A549 (cell line): ENCODE data around the gene CUX1. TPM values are rescaled to one million over a fixed set of nuclear protein-coding genes. Genes with fewer than 3 reads are reported as not detected.
A peak's percentile ranks its signal among the peaks of the same experiment; 100 is the strongest.

Source experiments
- ATAC-seq, 2 experiments: fragments of 200-7000 bp in 1 of 2; fragments of >200 bp in 1 of 2; cut with Nextera tagmentation in 1 of 2; cut with Tn5 transposase in 1 of 2; 3 replicates each; pipeline versions ENCODE4 v1.8.0 to v1.9.1; 2018 to 2020; ENCODE audit warnings: mild to moderate bottlenecking in 1 of 2, moderate library complexity in 1 of 2
- CTCF ChIA-PET: fragments of 300-600 bp; sonication (Branson Sonifier 250); formaldehyde crosslinking; extraction: SDS; loops from one replicate; lab custom pipeline; 2021; ENCODE audit warnings: antibody characterized with exemption, inconsistent platforms; lab: Yijun Ruan, JAX
- POLR2A ChIA-PET: fragments of 350-600 bp; formaldehyde crosslinking; extraction: SDS; loops from one replicate; lab custom pipeline; 2021; ENCODE audit warnings: antibody characterized with exemption, inconsistent platforms; lab: Yijun Ruan, JAX
- DNase-seq, 2 experiments: peaks; one replicate each; pipeline versions ENCODE4 v3.0.0 to v3.0.0-alpha.2; 2011 to 2016; ENCODE audit warnings: low read depth in 1 of 2, low spot score in 1 of 2
- FAIRE-seq: peaks from 2 replicates; lab custom pipeline; 2011; peaks lifted over from hg19 to GRCh38; lab: Jason Lieb, UNC
- H3K27ac ChIP-seq, 2 experiments: fragments of >200 bp; sonication (Bioruptor Twin); formaldehyde crosslinking; 3 replicates each; pipeline ENCODE4 v1.5.1; 2016 to 2017
- H3K4me1 ChIP-seq: fragments of >200 bp; sonication (Bioruptor Twin); formaldehyde crosslinking; 3 replicates; pipeline ENCODE4 v1.6.1; 2016
- H3K4me2 ChIP-seq: fragments of >200 bp; sonication (Bioruptor Twin); formaldehyde crosslinking; 3 replicates; pipeline ENCODE4 v1.6.1; 2016
- H3K4me3 ChIP-seq: fragments of >200 bp; sonication (Bioruptor Twin); formaldehyde crosslinking; 3 replicates; pipeline ENCODE4 v1.5.1; 2016
- H3K9me3 ChIP-seq: fragments of >200 bp; sonication (Bioruptor Twin); formaldehyde crosslinking; 3 replicates; pipeline ENCODE4 v1.6.1; 2016
- CEBPB ChIP-seq, 2 experiments: fragments of >200 bp in 1 of 2; sonication (Bioruptor Twin) in 1 of 2; formaldehyde crosslinking in 1 of 2; IDR thresholded peaks; 2 replicates each; pipeline ENCODE4 v1.6.1; 2012 to 2016
- CHD2 ChIP-seq: fragments of 150-350 bp; IDR thresholded peaks from 2 replicates; pipeline ENCODE4 v1.6.1; 2014; ENCODE audit warnings: low read length; ENCODE audit not compliant: partially characterized antibody
- E2F6 ChIP-seq: IDR thresholded peaks from 2 replicates; pipeline ENCODE4 v1.6.1; 2012; ENCODE audit warnings: low read depth, borderline replicate concordance
- EHF ChIP-seq: fragments of 250-450 bp; sonication (Bioruptor Pico); IDR thresholded peaks from 2 replicates; pipeline ENCODE4 v1.5.0; 2020; ENCODE audit warnings: mild to moderate bottlenecking
- ESRRA ChIP-seq: fragments of 150-350 bp; IDR thresholded peaks from 2 replicates; pipeline ENCODE4 v1.6.1; 2014; ENCODE audit warnings: mild to moderate bottlenecking, low read length, borderline replicate concordance
- FOSL2 ChIP-seq, 2 experiments: fragments of 450-650 bp in 1 of 2; fragments of >200 bp in 1 of 2; sonication (Bioruptor Twin) in 1 of 2; formaldehyde crosslinking; IDR thresholded peaks; 2 replicates each; pipeline versions ENCODE4 v1.5.0 to v1.6.1; 2016 to 2020; ENCODE audit warnings: mild to moderate bottlenecking in 1 of 2, moderate library complexity in 1 of 2
- FOXS1 ChIP-seq: fragments of 250-450 bp; sonication (Bioruptor Pico); IDR thresholded peaks from 2 replicates; pipeline ENCODE4 v1.5.0; 2020; ENCODE audit warnings: mild to moderate bottlenecking, moderate library complexity
- HEYL ChIP-seq: fragments of 250-450 bp; sonication (Bioruptor Pico); IDR thresholded peaks from 2 replicates; pipeline ENCODE4 v1.8.0; 2021; ENCODE audit warnings: mild to moderate bottlenecking, moderate library complexity
- HMGXB4 ChIP-seq: fragments of 250-450 bp; sonication (Bioruptor Pico); IDR thresholded peaks from 2 replicates; pipeline ENCODE4 v1.5.0; 2021; ENCODE audit warnings: mild to moderate bottlenecking, moderate library complexity, borderline replicate concordance
- HOXB13 ChIP-seq: fragments of 250-450 bp; sonication (Bioruptor Pico); IDR thresholded peaks from 2 replicates; pipeline ENCODE4 v1.5.0; 2020; ENCODE audit warnings: low read depth, mild to moderate bottlenecking, moderate library complexity
- HOXB5 ChIP-seq: fragments of 250-450 bp; sonication (Bioruptor Pico); IDR thresholded peaks from 2 replicates; pipeline ENCODE4 v1.5.0; 2020; ENCODE audit warnings: mild to moderate bottlenecking, moderate library complexity
- JUN ChIP-seq, 2 experiments: fragments of >200 bp; sonication (Bioruptor Twin); formaldehyde crosslinking; IDR thresholded peaks; 2 replicates in 1 of 2; 3 replicates in 1 of 2; pipeline ENCODE4 v1.6.1; 2016 to 2017
- JUNB ChIP-seq: fragments of >200 bp; sonication (Bioruptor Twin); formaldehyde crosslinking; IDR thresholded peaks from 2 replicates; pipeline ENCODE4 v1.6.1; 2016
- KDM1A ChIP-seq: fragments of 200-600 bp; sonication (generic); IDR thresholded peaks from 2 replicates; pipeline ENCODE4 v1.6.1; 2016; ENCODE audit warnings: low read depth, mild to moderate bottlenecking
- KDM5A ChIP-seq: fragments of 200-600 bp; sonication (generic); IDR thresholded peaks from 2 replicates; pipeline ENCODE4 v1.6.1; 2016; ENCODE audit warnings: antibody characterized with exemption, mild to moderate bottlenecking
- MAZ ChIP-seq: fragments of 150-350 bp; IDR thresholded peaks from 2 replicates; pipeline ENCODE4 v1.6.1; 2014; ENCODE audit warnings: antibody characterized with exemption, low read depth, low read length, borderline replicate concordance
- NFE2L2 ChIP-seq: fragments of 150-350 bp; conservative IDR thresholded peaks from 2 replicates; pipeline ENCODE4 v1.6.1; 2014; ENCODE audit warnings: low read length
- PBX3 ChIP-seq: IDR thresholded peaks from 2 replicates; pipeline ENCODE4 v1.6.1; 2012
- POLR2AphosphoS2 ChIP-seq: conservative IDR thresholded peaks from 2 replicates; pipeline ENCODE4 v1.6.1; 2012; ENCODE audit warnings: low read length, improper control_type of control experiment, inconsistent platforms
- RAD21 ChIP-seq, 2 experiments: fragments of >200 bp in 1 of 2; sonication (Bioruptor Twin) in 1 of 2; formaldehyde crosslinking in 1 of 2; IDR thresholded peaks in 1 of 2; conservative IDR thresholded peaks in 1 of 2; 2 replicates in 1 of 2; 3 replicates in 1 of 2; pipeline ENCODE4 v1.6.1; 2012 to 2018; ENCODE audit warnings: inconsistent platforms in 1 of 2
- ZFP36 ChIP-seq: fragments of 450-650 bp; IDR thresholded peaks from 2 replicates; pipeline ENCODE4 v1.6.1; 2014; ENCODE audit warnings: borderline replicate concordance; ENCODE audit not compliant: partially characterized antibody
- ZSCAN20 ChIP-seq: fragments of 250-450 bp; sonication (Bioruptor Pico); IDR thresholded peaks from 2 replicates; pipeline ENCODE4 v1.8.0; 2022; ENCODE audit warnings: mild to moderate bottlenecking, moderate library complexity
- WGBS: methylation state at CpG from one replicate; pipeline ENCODE4 v1.1.6; 2017; ENCODE audit errors: missing lambda C conversion rate; 5-methylcytosine and 5-hydroxymethylcytosine counted together
- polyA plus RNA-seq, 4 experiments: library from polyadenylated mRNA; depleted of rRNA in 3 of 4; stranded (reverse); fragments of >200 nt; fragmentation: RNase III in 1 of 4; extraction: RNeasy Plus Mini Kit Qiagen cat#74134 plus additional on column Dnase treatment in 1 of 4; gene quantifications; 2 replicates in 3 of 4; 3 replicates in 1 of 4; pipeline ENCODE4 v1.2.3, GENCODE V29; 2011 to 2017

Gene CUX1
- polyA plus RNA-seq, 2 of the 4 experiments (the other 2 are of a cell fraction), result 32.7 to 33.4 TPM

- TF ChIP-seq E2F6 (no peak), ZFP36 (peak; percentile 66)
- TF ChIP-seq, all 56 proteins: peak for 1
- Histone ChIP-seq H3K4me2 (no peak overlapping the region), H3K27ac (no peak overlapping the region), H3K4me1 (no peaks in the 10 kb centered on the region), H3K4me3 (no peak overlapping the region), H3K9me3 (no peaks in the 10 kb centered on the region)
- 93% methylated on average over 5 of the region's 6 CpGs for WGBS
- no peak for DNase-seq
- POLR2A ChIA-PET, result no interaction called here
- CTCF ChIA-PET, result no interaction called here
- ATAC-seq, result no peak
- FAIRE-seq, result no peak
Observed at GRCh38 chr7:102202556-102202955, 385.1 kb downstream of the CUX1 start.

- no peak for FAIRE-seq
- CTCF ChIA-PET, result no interaction called here
- DNase-seq, result no peak
- no peaks in the 10 kb centered on the region for H3K4me1 ChIP-seq
- TF ChIP-seq POLR2AphosphoS2 (no peak), RAD21 (conservative IDR thresholded peaks at IDR 0.05 in 1 of 2, IDR thresholded peaks at IDR 0.05 in 1 of 2) (no peak), ZSCAN20 (no peak), HOXB13 (no peak), HMGXB4 (CRISPR knock-in tag) (no peak), NFE2L2 (no peak), CEBPB (IDR thresholded peaks at IDR 0.05) (no peak), JUNB (no peak), EHF (CRISPR knock-in tag) (no peak), JUN (IDR thresholded peaks at IDR 0.05) (no peak), HOXB5 (CRISPR knock-in tag) (no peak)
- ATAC-seq, result no peak
- H3K4me2 ChIP-seq, result no peak overlapping the region
- no peaks in the 10 kb centered on the region for H3K9me3 ChIP-seq
- H3K4me3 ChIP-seq, result no peak overlapping the region
- POLR2A ChIA-PET, result no interaction called here
- 73% methylated on average over 11 of the region's 12 CpGs for WGBS
- H3K27ac ChIP-seq, result no peak overlapping the region
Observed at GRCh38 chr7:102203218-102203617, 385.8 kb downstream of the CUX1 start.

- no peak overlapping the region for H3K27ac ChIP-seq
- POLR2A ChIA-PET, result no interaction called here
- no peak for TF ChIP-seq PBX3
- TF ChIP-seq KDM1A, result no peak
- no peak for TF ChIP-seq HOXB13
- TF ChIP-seq KDM5A, result no peak
- H3K4me2 ChIP-seq, result no peak overlapping the region
- CTCF ChIA-PET, result interaction anchor here (1.5 kb wide), 1 partner anchor 16 kb away, joined by 3 read pairs; no protein-coding TSS in a partner anchor
- ATAC-seq, result no peak
- DNase-seq, result no peak
- no peak overlapping the region for H3K4me3 ChIP-seq
- WGBS, result 93% methylated on average over 15 of the region's 16 CpGs
- no peak for FAIRE-seq
- no peaks in the 10 kb centered on the region for H3K4me1 ChIP-seq
- no peaks in the 10 kb centered on the region for H3K9me3 ChIP-seq
Observed at GRCh38 chr7:102204212-102204611, 386.8 kb downstream of the CUX1 start.

GRCh38 chr7:102205915-102206314 is 388.5 kb downstream of the CUX1 start:
- Histone ChIP-seq H3K9me3 (no peaks in the 10 kb centered on the region), H3K4me3 (no peak overlapping the region), H3K4me1 (no peaks in the 10 kb centered on the region)
- ChIA-PET CTCF (interaction anchor here (0.9 to 1.7 kb wide), 2 partner anchors 13 kb away, joined by 3 to 5 read pairs; no protein-coding TSS in a partner anchor), POLR2A (no interaction called here)
- TF ChIP-seq FOSL2 (IDR thresholded peaks at IDR 0.05) (no peak), FOSL2 (CRISPR knock-in tag; IDR thresholded peaks at IDR 0.05) (no peak), ZSCAN20 (no peak), FOXS1 (no peak), MAZ (no peak), ESRRA (no peak), CHD2 (no peak), HEYL (CRISPR knock-in tag) (no peak), EHF (CRISPR knock-in tag) (no peak)
- TF ChIP-seq, all 56 proteins: peak for 0
- Histone ChIP-seq H3K27ac (no peak overlapping the region), H3K4me2 (no peak overlapping the region)
- DNase-seq (no peak), FAIRE-seq (no peak), ATAC-seq (no peak)
- 96% methylated on average over 15 of the region's 15 CpGs for whole genome bisulfite sequencing
